Liver (tissue), 9 donors: Measurements from ENCODE around the gene HIP1R. TPM values are rescaled to one million over a fixed set of nuclear protein-coding genes. Genes with fewer than 3 reads are reported as not detected.
A peak's percentile ranks its signal among the peaks of the same experiment; 100 is the strongest.

Experiments
- DNase-seq: peaks from one replicate; pipeline ENCODE4 v3.0.0-alpha.2; 2017; ENCODE audit warnings: low spot score
- H3K27ac ChIP-seq, 2 donors: one replicate each; pipeline ENCODE4 v1.7.0; 2013; ENCODE audit warnings: inconsistent platforms in 2 of 2, low read length in 2 of 2, control low read depth in 1 of 2, low read depth in 1 of 2, mild to moderate bottlenecking in 1 of 2
- H3K27me3 ChIP-seq, 4 donors: one replicate each; pipeline versions ENCODE4 v1.6.1 to v1.7.0; 2013; ENCODE audit warnings: low read length in 3 of 4, inconsistent platforms in 1 of 4, mild to moderate bottlenecking in 1 of 4, moderate library complexity in 1 of 4; ENCODE audit not compliant: control insufficient read depth in 4 of 4, insufficient read depth in 4 of 4
- H3K36me3 ChIP-seq, 4 donors: one replicate each; pipeline versions ENCODE4 v1.6.1 to v1.7.0; 2013; ENCODE audit warnings: low read length in 3 of 4, mild to moderate bottlenecking in 3 of 4, low read depth in 1 of 4, moderate library complexity in 1 of 4; ENCODE audit not compliant: control insufficient read depth in 4 of 4, insufficient read depth in 3 of 4
- H3K4me1 ChIP-seq, 4 donors: one replicate each; pipeline versions ENCODE4 v1.6.1 to v1.7.0; 2013; ENCODE audit warnings: low read length in 3 of 4, mild to moderate bottlenecking in 3 of 4, moderate library complexity in 1 of 4; ENCODE audit not compliant: control insufficient read depth in 4 of 4, insufficient read depth in 4 of 4
- H3K4me3 ChIP-seq, 3 donors: one replicate each; pipeline versions ENCODE4 v1.6.1 to v1.7.0; 2013; ENCODE audit warnings: low read length in 3 of 3, control low read depth in 1 of 3, low read depth in 1 of 3, mild to moderate bottlenecking in 1 of 3
- H3K9ac ChIP-seq, 2 donors: one replicate each; pipeline ENCODE4 v1.7.0; 2013; ENCODE audit warnings: low read length in 2 of 2, mild to moderate bottlenecking in 2 of 2, moderate library complexity in 2 of 2, control low read depth in 1 of 2, low read depth in 1 of 2
- H3K9me3 ChIP-seq, 4 donors: one replicate each; pipeline versions ENCODE4 v1.6.1 to v1.7.0; 2013; ENCODE audit warnings: low read length in 3 of 4; ENCODE audit not compliant: control insufficient read depth in 4 of 4
- EGR1 ChIP-seq, 2 donors: IDR thresholded peaks; 2 replicates each; pipeline ENCODE4 v1.6.1; 2016 to 2018; ENCODE audit warnings: antibody characterized with exemption in 2 of 2, low read depth in 2 of 2
- FOXA2 ChIP-seq: IDR thresholded peaks from 2 replicates; pipeline ENCODE4 v1.6.1; 2016; ENCODE audit warnings: antibody characterized with exemption
- GABPA ChIP-seq, 2 donors: IDR thresholded peaks in 1 of 2; conservative IDR thresholded peaks in 1 of 2; 2 replicates each; pipeline ENCODE4 v1.6.1; 2016; ENCODE audit warnings: antibody characterized with exemption in 2 of 2, mild to moderate bottlenecking in 1 of 2, moderate library complexity in 1 of 2
- HNF4A ChIP-seq, 2 donors: conservative IDR thresholded peaks; 2 replicates each; pipeline ENCODE4 v1.6.1; 2016; ENCODE audit warnings: antibody characterized with exemption in 2 of 2, mild to moderate bottlenecking in 2 of 2
- HNF4G ChIP-seq: IDR thresholded peaks from 2 replicates; pipeline ENCODE4 v1.6.1; 2016; ENCODE audit warnings: antibody characterized with exemption
- JUND ChIP-seq, 2 donors: IDR thresholded peaks; 2 replicates each; pipeline ENCODE4 v1.6.1; 2016; ENCODE audit warnings: antibody characterized with exemption in 2 of 2
- NR2F2 ChIP-seq: IDR thresholded peaks from 2 replicates; pipeline ENCODE4 v1.6.1; 2016; ENCODE audit warnings: antibody characterized with exemption
- RAD21 ChIP-seq, 2 donors: IDR thresholded peaks; 2 replicates each; pipeline ENCODE4 v1.6.1; 2016; ENCODE audit warnings: antibody characterized with exemption in 2 of 2, mild to moderate bottlenecking in 2 of 2
- RXRA ChIP-seq, 2 donors: IDR thresholded peaks; 2 replicates each; pipeline ENCODE4 v1.6.1; 2017 to 2018; ENCODE audit warnings: antibody characterized with exemption in 2 of 2, mild to moderate bottlenecking in 1 of 2
- SP1 ChIP-seq: IDR thresholded peaks from 2 replicates; pipeline ENCODE4 v1.6.1; 2018; ENCODE audit warnings: antibody characterized with exemption, mild to moderate bottlenecking
- TAF1 ChIP-seq: conservative IDR thresholded peaks from 2 replicates; pipeline ENCODE4 v1.6.1; 2016; ENCODE audit warnings: antibody characterized with exemption, mild to moderate bottlenecking
- YY1 ChIP-seq: IDR thresholded peaks from 2 replicates; pipeline ENCODE4 v1.6.1; 2016; ENCODE audit warnings: antibody characterized with exemption, mild to moderate bottlenecking
- WGBS: extraction: QIAGEN DNeasy Blood & Tissue Kit; methylation state at CpG from one replicate; pipeline ENCODE4 v1.1.7; 2013; 5-methylcytosine and 5-hydroxymethylcytosine counted together
- polyA plus RNA-seq, 2 donors: library from polyadenylated mRNA; stranded (reverse) in 1 of 2; unstranded in 1 of 2; fragments of 200-250 nt in 1 of 2; fragments of >200 nt in 1 of 2; fragmentation: Nextera tagmentation in 1 of 2; extraction: Ambion mirVana in 1 of 2; gene quantifications; one replicate each; pipeline versions ENCODE4 v1.2.1 to v1.2.3, GENCODE V29; 2013 to 2015
- total RNA-seq, 2 donors: library from RNA; depleted of rRNA; stranded (reverse); fragments of >200 nt; gene quantifications; one replicate each; pipeline ENCODE4 v1.2.3, GENCODE V29; 2014
- TF ChIP-seq, protein P1 (sequence below): IDR thresholded peaks from 2 replicates; pipeline ENCODE4 v1.6.1; 2016; ENCODE audit warnings: antibody characterized with exemption
- TF ChIP-seq, protein P2 (sequence below): IDR thresholded peaks from 2 replicates; pipeline ENCODE4 v1.6.1; 2016; ENCODE audit warnings: antibody characterized with exemption
- TF ChIP-seq, protein P3 (sequence below): fragments of 150-350 bp; IDR thresholded peaks from 2 replicates; pipeline ENCODE4 v1.5.1; 2017; ENCODE audit warnings: improper control_type of control experiment, low read depth, low read length; ENCODE audit not compliant: missing input control
- TF ChIP-seq, protein P4 (sequence below): IDR thresholded peaks from 2 replicates; pipeline ENCODE4 v1.6.1; 2016; ENCODE audit warnings: antibody characterized with exemption, mild to moderate bottlenecking
- TF ChIP-seq, protein P5 (sequence below): IDR thresholded peaks from 2 replicates; pipeline ENCODE4 v1.6.1; 2016; ENCODE audit warnings: antibody characterized with exemption
- donor health status: healthy.
- donor health status: healthy.
- donor health status: healthy.
- donor health status: healthy.
- donor health status: healthy.

HIP1R gene
- total and polyA plus RNA-seq, 4 donors: 12.4 to 52.5 (median 17.0) TPM

DNA sequence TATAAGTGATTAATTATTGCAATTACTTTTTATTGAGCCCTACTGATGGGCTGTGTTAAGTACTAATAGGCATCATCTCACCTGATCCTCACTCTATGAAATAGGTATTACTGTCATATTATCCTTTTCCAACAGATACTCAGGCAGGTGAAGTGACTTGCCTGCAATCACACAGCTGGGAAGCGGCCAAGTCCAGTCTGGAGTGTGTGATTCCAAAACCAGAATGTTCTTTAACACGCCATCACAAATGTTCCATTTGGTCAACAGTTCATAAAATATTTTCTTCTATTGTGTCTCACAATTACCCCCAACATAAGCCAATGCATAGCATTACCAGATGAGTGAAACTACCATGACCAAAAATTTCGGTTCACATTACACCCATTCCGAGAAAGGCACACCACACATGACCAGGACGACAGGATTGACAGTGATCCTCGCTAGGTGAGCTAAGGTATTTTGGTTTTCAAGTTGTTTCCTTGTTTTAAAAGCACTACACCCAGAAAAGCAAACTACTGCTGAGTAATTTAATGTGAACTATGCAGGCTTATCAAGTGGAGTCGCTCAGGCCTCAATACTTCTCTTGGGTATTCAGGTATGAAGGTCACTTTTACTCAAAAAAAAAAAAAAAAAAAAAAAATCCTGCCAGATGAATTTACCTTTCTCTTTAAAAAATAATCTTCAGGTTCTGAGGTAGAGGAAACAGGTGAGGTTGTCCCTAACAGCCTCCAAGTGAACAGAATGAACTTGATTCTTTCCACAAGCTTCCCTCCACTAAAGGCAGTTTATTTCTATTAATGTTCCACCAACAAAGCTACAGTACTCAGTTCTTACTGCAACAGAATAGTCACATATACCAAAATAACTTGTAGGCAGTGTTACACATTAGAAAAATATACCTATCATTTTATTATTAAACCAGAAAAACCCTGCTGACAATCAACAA is 58.2 kb downstream of the HIP1R start:
- Histone ChIP-seq H3K9ac (peak overlapping the region; percentile 14 to 32), H3K27ac (peak overlapping the region; percentile 29 to 85), H3K36me3 (peaks cover 0 to 2% (median 0%) of the 10 kb centered on the region in 4 donors), H3K4me1 (peaks cover 1 to 27% (median 21%) of the 10 kb centered on the region in 4 donors), H3K27me3 (no peaks in the 10 kb centered on the region), H3K9me3 (no peaks in the 10 kb centered on the region), H3K4me3 (no peak overlapping the region)
- TF ChIP-seq, protein P1, sequence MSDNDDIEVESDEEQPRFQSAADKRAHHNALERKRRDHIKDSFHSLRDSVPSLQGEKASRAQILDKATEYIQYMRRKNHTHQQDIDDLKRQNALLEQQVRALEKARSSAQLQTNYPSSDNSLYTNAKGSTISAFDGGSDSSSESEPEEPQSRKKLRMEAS: no peak
- 73% methylated on average over 7 of the region's 7 CpGs for WGBS
- DNase-seq: no peak

DNA sequence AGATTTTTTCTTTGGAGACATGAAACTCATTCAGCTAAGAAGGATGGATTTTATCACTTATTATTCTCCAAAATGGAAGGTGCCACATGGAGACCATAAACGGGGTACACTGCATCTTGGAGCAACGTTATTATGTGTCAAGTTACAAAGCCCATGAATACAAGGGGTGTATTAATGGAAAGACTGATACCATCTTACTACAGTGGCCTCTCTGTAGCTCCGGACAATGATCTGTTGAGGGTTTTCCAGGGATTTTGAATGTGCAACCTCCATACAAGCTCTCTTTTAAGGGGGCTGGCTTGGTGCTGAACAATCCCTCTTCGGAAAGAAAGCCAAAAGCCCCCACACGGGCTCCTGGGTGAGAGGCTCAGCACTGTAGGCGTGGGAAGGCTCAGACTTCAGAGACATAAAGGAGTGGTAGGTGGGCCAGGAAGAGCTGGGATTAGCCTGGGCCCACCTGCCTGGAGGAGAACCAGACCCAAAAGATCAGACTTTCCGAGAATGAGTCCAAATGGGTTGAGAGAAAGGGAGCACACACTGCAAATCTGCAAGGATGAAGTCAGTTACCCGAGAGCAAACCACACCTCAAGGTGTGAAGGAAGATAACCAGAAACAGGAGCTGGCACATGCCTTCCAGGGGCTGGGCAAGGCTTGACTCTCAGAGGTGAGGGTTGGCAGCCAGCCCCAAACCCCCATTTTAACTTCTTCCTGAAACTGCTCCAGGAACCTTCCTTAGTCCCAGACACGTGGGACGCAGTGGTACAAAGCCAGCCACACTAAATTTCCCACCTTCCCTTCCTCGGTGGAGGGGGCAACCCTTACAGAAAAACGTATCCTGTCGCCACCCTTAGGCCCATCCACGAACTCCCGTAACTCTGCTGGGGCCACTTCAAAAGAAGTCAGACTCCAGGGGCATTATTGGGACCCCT is 59.2 kb downstream of the HIP1R start:
- Histone ChIP-seq H3K36me3 (peaks cover 0 to 2% (median 0%) of the 10 kb centered on the region in 4 donors), H3K27ac (peak overlapping the region; percentile 85 to 91), H3K4me3 (peak overlapping the region; percentile 78 to 95 (median 92)), H3K27me3 (no peaks in the 10 kb centered on the region), H3K9me3 (no peaks in the 10 kb centered on the region), H3K9ac (peak overlapping the region; percentile 91 to 99), H3K4me1 (peaks cover 1 to 20% (median 18%) of the 10 kb centered on the region in 4 donors)
- WGBS: 64% methylated on average over 15 of the region's 15 CpGs
- no peak for DNase-seq
- TF ChIP-seq HNF4A (conservative IDR thresholded peaks at IDR 0.05) (no peak), HNF4G (no peak), EGR1 (IDR thresholded peaks at IDR 0.05; ENCODE audit: low read depth in 2 of 2) (no peak), RXRA (IDR thresholded peaks at IDR 0.05) (no peak), SP1 (no peak), YY1 (no peak), FOXA2 (no peak), GABPA (IDR thresholded peaks at IDR 0.05 in 1 of 2, conservative IDR thresholded peaks at IDR 0.05 in 1 of 2) (no peak), TAF1 (no peak), JUND (IDR thresholded peaks at IDR 0.05) (no peak), RAD21 (IDR thresholded peaks at IDR 0.05) (no peak), NR2F2 (no peak)
- TF ChIP-seq, protein P2, sequence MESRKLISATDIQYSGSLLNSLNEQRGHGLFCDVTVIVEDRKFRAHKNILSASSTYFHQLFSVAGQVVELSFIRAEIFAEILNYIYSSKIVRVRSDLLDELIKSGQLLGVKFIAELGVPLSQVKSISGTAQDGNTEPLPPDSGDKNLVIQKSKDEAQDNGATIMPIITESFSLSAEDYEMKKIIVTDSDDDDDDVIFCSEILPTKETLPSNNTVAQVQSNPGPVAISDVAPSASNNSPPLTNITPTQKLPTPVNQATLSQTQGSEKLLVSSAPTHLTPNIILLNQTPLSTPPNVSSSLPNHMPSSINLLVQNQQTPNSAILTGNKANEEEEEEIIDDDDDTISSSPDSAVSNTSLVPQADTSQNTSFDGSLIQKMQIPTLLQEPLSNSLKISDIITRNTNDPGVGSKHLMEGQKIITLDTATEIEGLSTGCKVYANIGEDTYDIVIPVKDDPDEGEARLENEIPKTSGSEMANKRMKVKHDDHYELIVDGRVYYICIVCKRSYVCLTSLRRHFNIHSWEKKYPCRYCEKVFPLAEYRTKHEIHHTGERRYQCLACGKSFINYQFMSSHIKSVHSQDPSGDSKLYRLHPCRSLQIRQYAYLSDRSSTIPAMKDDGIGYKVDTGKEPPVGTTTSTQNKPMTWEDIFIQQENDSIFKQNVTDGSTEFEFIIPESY: no peak
- TF ChIP-seq, protein P3, sequence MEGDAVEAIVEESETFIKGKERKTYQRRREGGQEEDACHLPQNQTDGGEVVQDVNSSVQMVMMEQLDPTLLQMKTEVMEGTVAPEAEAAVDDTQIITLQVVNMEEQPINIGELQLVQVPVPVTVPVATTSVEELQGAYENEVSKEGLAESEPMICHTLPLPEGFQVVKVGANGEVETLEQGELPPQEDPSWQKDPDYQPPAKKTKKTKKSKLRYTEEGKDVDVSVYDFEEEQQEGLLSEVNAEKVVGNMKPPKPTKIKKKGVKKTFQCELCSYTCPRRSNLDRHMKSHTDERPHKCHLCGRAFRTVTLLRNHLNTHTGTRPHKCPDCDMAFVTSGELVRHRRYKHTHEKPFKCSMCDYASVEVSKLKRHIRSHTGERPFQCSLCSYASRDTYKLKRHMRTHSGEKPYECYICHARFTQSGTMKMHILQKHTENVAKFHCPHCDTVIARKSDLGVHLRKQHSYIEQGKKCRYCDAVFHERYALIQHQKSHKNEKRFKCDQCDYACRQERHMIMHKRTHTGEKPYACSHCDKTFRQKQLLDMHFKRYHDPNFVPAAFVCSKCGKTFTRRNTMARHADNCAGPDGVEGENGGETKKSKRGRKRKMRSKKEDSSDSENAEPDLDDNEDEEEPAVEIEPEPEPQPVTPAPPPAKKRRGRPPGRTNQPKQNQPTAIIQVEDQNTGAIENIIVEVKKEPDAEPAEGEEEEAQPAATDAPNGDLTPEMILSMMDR: no peak
- TF ChIP-seq, protein P4, sequence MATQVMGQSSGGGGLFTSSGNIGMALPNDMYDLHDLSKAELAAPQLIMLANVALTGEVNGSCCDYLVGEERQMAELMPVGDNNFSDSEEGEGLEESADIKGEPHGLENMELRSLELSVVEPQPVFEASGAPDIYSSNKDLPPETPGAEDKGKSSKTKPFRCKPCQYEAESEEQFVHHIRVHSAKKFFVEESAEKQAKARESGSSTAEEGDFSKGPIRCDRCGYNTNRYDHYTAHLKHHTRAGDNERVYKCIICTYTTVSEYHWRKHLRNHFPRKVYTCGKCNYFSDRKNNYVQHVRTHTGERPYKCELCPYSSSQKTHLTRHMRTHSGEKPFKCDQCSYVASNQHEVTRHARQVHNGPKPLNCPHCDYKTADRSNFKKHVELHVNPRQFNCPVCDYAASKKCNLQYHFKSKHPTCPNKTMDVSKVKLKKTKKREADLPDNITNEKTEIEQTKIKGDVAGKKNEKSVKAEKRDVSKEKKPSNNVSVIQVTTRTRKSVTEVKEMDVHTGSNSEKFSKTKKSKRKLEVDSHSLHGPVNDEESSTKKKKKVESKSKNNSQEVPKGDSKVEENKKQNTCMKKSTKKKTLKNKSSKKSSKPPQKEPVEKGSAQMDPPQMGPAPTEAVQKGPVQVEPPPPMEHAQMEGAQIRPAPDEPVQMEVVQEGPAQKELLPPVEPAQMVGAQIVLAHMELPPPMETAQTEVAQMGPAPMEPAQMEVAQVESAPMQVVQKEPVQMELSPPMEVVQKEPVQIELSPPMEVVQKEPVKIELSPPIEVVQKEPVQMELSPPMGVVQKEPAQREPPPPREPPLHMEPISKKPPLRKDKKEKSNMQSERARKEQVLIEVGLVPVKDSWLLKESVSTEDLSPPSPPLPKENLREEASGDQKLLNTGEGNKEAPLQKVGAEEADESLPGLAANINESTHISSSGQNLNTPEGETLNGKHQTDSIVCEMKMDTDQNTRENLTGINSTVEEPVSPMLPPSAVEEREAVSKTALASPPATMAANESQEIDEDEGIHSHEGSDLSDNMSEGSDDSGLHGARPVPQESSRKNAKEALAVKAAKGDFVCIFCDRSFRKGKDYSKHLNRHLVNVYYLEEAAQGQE: no peak
- TF ChIP-seq, protein P5, sequence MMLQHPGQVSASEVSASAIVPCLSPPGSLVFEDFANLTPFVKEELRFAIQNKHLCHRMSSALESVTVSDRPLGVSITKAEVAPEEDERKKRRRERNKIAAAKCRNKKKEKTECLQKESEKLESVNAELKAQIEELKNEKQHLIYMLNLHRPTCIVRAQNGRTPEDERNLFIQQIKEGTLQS: no peak
- TF ChIP-seq, protein P1: no peak
